Erythroblast (primary cell): ENCODE data around the gene SLC17A7.

ENCODE experiments used
- DNase-seq, 2 experiments: peaks; one replicate each; lab custom pipeline; 2025; lab: John Stamatoyannopoulos, UW
- GATA1 ChIP-seq: IDR thresholded peaks from 2 replicates; pipeline ENCODE4 v1.6.1; 2011; ENCODE audit warnings: low read depth, mild to moderate bottlenecking, control low read depth, low read length, moderate library complexity
- POLR2A ChIP-seq: IDR thresholded peaks from 2 replicates; pipeline ENCODE4 v1.6.1; 2011; ENCODE audit warnings: mild to moderate bottlenecking, low read length

The SLC17A7 gene

GRCh38 chr19:49443366-49444099 lies 2.2 kb upstream of the SLC17A7 start:
- peak; percentile 93 to 96 for DNase-seq
- no peak for TF ChIP-seq GATA1
- TF ChIP-seq POLR2A: no peak

GRCh38 chr19:49442771-49443365 lies 1.5 kb upstream of the SLC17A7 start:
- peak in 1 of 2 experiments; percentile 79 for DNase-seq
- no peak for TF ChIP-seq GATA1
- TF ChIP-seq POLR2A: no peak

- no peak for DNase-seq
- no peak for TF ChIP-seq POLR2A
- TF ChIP-seq GATA1: no peak
Measured at GRCh38 chr19:49442354-49442753, 1.0 kb upstream of the SLC17A7 start.

- TF ChIP-seq POLR2A (no peak), GATA1 (no peak)
- no peak for DNase-seq
Measured at GRCh38 chr19:49441960-49442350, 628 bp upstream of the SLC17A7 start.

GRCh38 chr19:49440439-49441209 lies 703 bp downstream of the SLC17A7 start:
- no peak for DNase-seq
- TF ChIP-seq GATA1 (no peak), POLR2A (no peak)

- DNase-seq: no peak
- TF ChIP-seq POLR2A (no peak), GATA1 (no peak)
Measured at GRCh38 chr19:49439836-49440235, 1.5 kb downstream of the SLC17A7 start.

- DNase-seq: no peak
- TF ChIP-seq GATA1 (no peak), POLR2A (no peak)
Measured at GRCh38 chr19:49438261-49438660, 3.1 kb downstream of the SLC17A7 start.

GRCh38 chr19:49437231-49437630 lies 4.1 kb downstream of the SLC17A7 start:
- no peak for DNase-seq
- TF ChIP-seq POLR2A (no peak), GATA1 (no peak)

- TF ChIP-seq GATA1 (no peak), POLR2A (no peak)
- peak; percentile 71 to 79 for DNase-seq
Measured at GRCh38 chr19:49436381-49437017, 4.8 kb downstream of the SLC17A7 start.

- TF ChIP-seq POLR2A: no peak
- TF ChIP-seq GATA1: no peak
- DNase-seq: no peak
Measured at GRCh38 chr19:49435670-49436069, 5.7 kb downstream of the SLC17A7 start.

- no peak for DNase-seq
- TF ChIP-seq POLR2A (no peak), GATA1 (no peak)
Measured at GRCh38 chr19:49434907-49435583, 6.3 kb downstream of the SLC17A7 start.

GRCh38 chr19:49433240-49433901 lies 8.0 kb downstream of the SLC17A7 start:
- DNase-seq: no peak

More at GRCh38 chr19:49433240-49433901, 8.0 kb downstream of the SLC17A7 start:
- no peak for TF ChIP-seq POLR2A
- TF ChIP-seq GATA1: no peak
